IMR-90 (cell line): Measurements from ENCODE around the gene GRK5. TPM values are rescaled to one million over a fixed set of nuclear protein-coding genes. Genes with fewer than 3 reads are reported as not detected.

Source experiments
- ATAC-seq: fragments of 200-7000 bp; cut with Tn5 transposase; 2 replicates; pipeline ENCODE4 v1.9.1; 2020; ENCODE audit warnings: low read depth, mild to moderate bottlenecking, moderate library complexity
- Bru-seq: library from RNA; stranded (reverse); fragments of 400-500 nt; gene quantifications from one replicate; lab custom pipeline; 2021; lab: Mats Ljungman, UMichigan
- BruChase-seq, 2 experiments: library from RNA; stranded (reverse); fragments of 400-500 nt; gene quantifications; one replicate each; lab custom pipeline; 2021; lab: Mats Ljungman, UMichigan
- BruUV-seq: library from RNA; stranded (reverse); fragments of 400-500 nt; replicated peaks from 2 replicates; lab custom pipeline; 2021; lab: Mats Ljungman, UMichigan
- CTCF ChIA-PET: fragments of 300-600 bp; formaldehyde crosslinking; extraction: SDS; loops from one replicate; lab custom pipeline; 2021; ENCODE audit warnings: antibody characterized with exemption; lab: Yijun Ruan, JAX
- POLR2A ChIA-PET: fragments of 300-600 bp; sonication (Branson Sonifier 250); formaldehyde crosslinking; loops from one replicate; lab custom pipeline; 2022; ENCODE audit warnings: antibody characterized with exemption; ENCODE audit not compliant: unreplicated experiment; lab: Charles Lee
- DNase-seq: peaks from one replicate; pipeline ENCODE4 v3.0.0; 2013
- H2AFZ ChIP-seq: replicated peaks from 2 replicates; pipeline ENCODE3; 2013; ENCODE audit warnings: low read length, mild to moderate bottlenecking; ENCODE audit not compliant: poor library complexity
- H2AK5ac ChIP-seq: 2 replicates; pipeline ENCODE4 v1.6.1; 2013; ENCODE audit warnings: low read depth, low read length, inconsistent platforms
- H2AK9ac ChIP-seq: replicated peaks from 2 replicates; pipeline ENCODE3; 2013; ENCODE audit warnings: mild to moderate bottlenecking, low read depth, low read length, moderate library complexity; ENCODE audit not compliant: poor library complexity
- H2BK120ac ChIP-seq: 2 replicates; pipeline ENCODE4 v1.6.1; 2013; ENCODE audit warnings: low read depth, low read length, inconsistent platforms
- H2BK15ac ChIP-seq: 3 replicates; pipeline ENCODE4 v1.6.1; 2013; ENCODE audit warnings: low read depth, low read length, inconsistent platforms
- H2BK20ac ChIP-seq: 2 replicates; pipeline ENCODE4 v1.6.1; 2013; ENCODE audit warnings: low read depth, mild to moderate bottlenecking, inconsistent platforms, low read length, moderate library complexity
- H2BK5ac ChIP-seq: 2 replicates; pipeline ENCODE4 v1.6.1; 2013; ENCODE audit warnings: mild to moderate bottlenecking, low read depth, low read length, inconsistent platforms; ENCODE audit not compliant: poor library complexity, severe bottlenecking
- H3K14ac ChIP-seq: replicated peaks from 2 replicates; pipeline ENCODE4 v1.6.1; 2013; ENCODE audit warnings: low read depth, low read length, inconsistent platforms
- H3K18ac ChIP-seq: 2 replicates; pipeline ENCODE4 v1.6.1; 2013; ENCODE audit warnings: low read depth, low read length, control low read depth
- H3K23ac ChIP-seq: 2 replicates; pipeline ENCODE4 v1.6.1; 2013; ENCODE audit warnings: low read depth, low read length, inconsistent platforms
- H3K27ac ChIP-seq: 2 replicates; pipeline ENCODE4 v1.5.1; 2013; ENCODE audit warnings: mild to moderate bottlenecking, control low read depth, low read length; ENCODE audit not compliant: insufficient read depth
- H3K27me3 ChIP-seq: 2 replicates; pipeline ENCODE4 v1.6.1; 2013; ENCODE audit warnings: low read length; ENCODE audit not compliant: control insufficient read depth, insufficient read depth
- H3K36me3 ChIP-seq: 2 replicates; pipeline ENCODE4 v1.6.1; 2013; ENCODE audit warnings: low read length, mixed read lengths; ENCODE audit not compliant: control insufficient read depth, insufficient read depth
- H3K4ac ChIP-seq: 2 replicates; pipeline ENCODE4 v1.6.1; 2013; ENCODE audit warnings: low read depth, low read length, inconsistent platforms
- H3K4me1 ChIP-seq: 2 replicates; pipeline ENCODE4 v1.6.1; 2013; ENCODE audit warnings: low read length, mixed read lengths; ENCODE audit not compliant: control insufficient read depth, insufficient read depth
- H3K4me2 ChIP-seq: 2 replicates; pipeline ENCODE4 v1.6.1; 2013; ENCODE audit warnings: low read depth, mild to moderate bottlenecking, control low read depth, low read length, moderate library complexity
- H3K4me3 ChIP-seq: 2 replicates; pipeline ENCODE4 v1.5.1; 2013; ENCODE audit warnings: low read depth, mild to moderate bottlenecking, control low read depth, low read length, moderate library complexity; ENCODE audit not compliant: insufficient read depth
- H3K56ac ChIP-seq: 2 replicates; pipeline ENCODE4 v1.6.1; 2013; ENCODE audit warnings: low read length, inconsistent platforms; ENCODE audit not compliant: insufficient read depth; ENCODE audit errors: extremely low read depth
- H3K79me1 ChIP-seq, 2 experiments: 2 replicates each; pipeline ENCODE4 v1.6.1; 2013; ENCODE audit warnings: low read length in 2 of 2, inconsistent platforms in 1 of 2, low read depth in 1 of 2
- H3K9ac ChIP-seq: 2 replicates; pipeline ENCODE4 v1.6.1; 2013; ENCODE audit warnings: low read depth, low read length, control low read depth
- H3K9me1 ChIP-seq: 2 replicates; pipeline ENCODE4 v1.6.1; 2013; ENCODE audit warnings: low read length, inconsistent platforms; ENCODE audit not compliant: insufficient read depth
- H3K9me3 ChIP-seq: 2 replicates; pipeline ENCODE4 v1.6.1; 2013; ENCODE audit warnings: low read length; ENCODE audit not compliant: control insufficient read depth, insufficient read depth
- H4K20me1 ChIP-seq: 2 replicates; pipeline ENCODE4 v1.6.1; 2013; ENCODE audit warnings: low read length, inconsistent platforms; ENCODE audit not compliant: insufficient read depth
- H4K5ac ChIP-seq: 2 replicates; pipeline ENCODE4 v1.6.1; 2013; ENCODE audit warnings: mild to moderate bottlenecking, low read depth, low read length, control low read depth
- H4K8ac ChIP-seq, 2 experiments: 2 replicates each; pipeline ENCODE4 v1.6.1; 2013; ENCODE audit warnings: low read depth in 2 of 2, low read length in 2 of 2, control low read depth in 1 of 2, inconsistent platforms in 1 of 2
- H4K91ac ChIP-seq: 2 replicates; pipeline ENCODE4 v1.6.1; 2013; ENCODE audit warnings: low read depth, low read length, inconsistent platforms; ENCODE audit not compliant: insufficient read depth
- FOS ChIP-seq: fragments of 150-350 bp; IDR thresholded peaks from 2 replicates; pipeline ENCODE4 v1.6.1; 2016; ENCODE audit warnings: low read depth, low read length
- MAZ ChIP-seq: IDR thresholded peaks from 2 replicates; pipeline ENCODE4 v1.6.1; 2012; ENCODE audit warnings: low read depth, mild to moderate bottlenecking, low read length, improper control_type of control experiment, moderate library complexity, borderline replicate concordance
- MXI1 ChIP-seq: IDR thresholded peaks from 2 replicates; pipeline ENCODE4 v1.6.1; 2012; ENCODE audit warnings: low read depth, mild to moderate bottlenecking, low read length, moderate library complexity, borderline replicate concordance
- POLR2A ChIP-seq: IDR thresholded peaks from 2 replicates; pipeline ENCODE4 v1.6.1; 2012; ENCODE audit warnings: mild to moderate bottlenecking, low read depth, low read length
- WGBS, 2 experiments: methylation state at CpG; one replicate each; pipeline versions ENCODE4 v1.1.5 to v1.1.7; 2013; ENCODE audit warnings: missing lambda C conversion rate in 2 of 2; ENCODE audit not compliant: insufficient read length in 1 of 2; ENCODE audit errors: extremely low coverage in 2 of 2; 5-methylcytosine and 5-hydroxymethylcytosine counted together
- dilution Hi-C: fragments of 300-500 bp; cut with HindIII; formaldehyde crosslinking; loops from one replicate; pipeline ENCODE4 v1.14.3; 2018; ENCODE audit warnings: low sequenced_read_pairs; ENCODE audit not compliant: unreplicated experiment
- in situ Hi-C: fragments of 300-500 bp; cut with MboI; formaldehyde crosslinking; loops from 3 replicates; pipeline ENCODE4 v1.14.3; 2019; ENCODE audit warnings: low sequenced_read_pairs, inconsistent platforms, mixed read lengths
- intact Hi-C: fragments of 100-400 bp; cut with micrococcal nuclease; formaldehyde crosslinking; loops from 2 replicates; pipeline ENCODE4 v1.10.0; 2022
- long read RNA-seq: library from polyadenylated mRNA; unstranded; transcript quantifications from one replicate; pipeline ENCODE4 v2.0.0, GENCODE V29; 2021; ENCODE audit not compliant: unreplicated experiment
- polyA plus RNA-seq, 3 experiments: library from polyadenylated mRNA; depleted of rRNA; stranded (reverse); fragments of >200 nt; gene quantifications; 2 replicates each; pipeline ENCODE4 v1.2.3, GENCODE V29; 2012; ENCODE audit warnings: low replicate concordance in 1 of 3
- total RNA-seq: library from RNA; depleted of rRNA; stranded (reverse); fragments of >200 nt; gene quantifications from 2 replicates; pipeline ENCODE4 v1.2.3, GENCODE V29; 2012; rRNA removed

The GRK5 gene
- 11.9 and 12.9 TPM in 2 replicates for total RNA-seq
- 13.7 and 16.3 TPM in 2 replicates for polyA plus RNA-seq (2012; rRNA removed)
- polyA plus RNA-seq (2012; cell fraction: cytosol; rRNA removed), result 14.9 and 16.1 TPM in 2 replicates
- 13.4 and 27.1 TPM in 2 replicates for polyA plus RNA-seq (2012; cell fraction: nucleus; rRNA removed; ENCODE audit: low replicate concordance)
- Bru-seq, nascent RNA, result percentile 97 among the genes with signal in this experiment
- percentile 98 among the genes with signal in this experiment for BruChase-seq, experiment 1, labeled RNA remaining after a 6-hour chase
- BruChase-seq, experiment 2, labeled RNA remaining after a 2-hour chase, result percentile 96 among the genes with signal in this experiment
- long read RNA-seq, full-length matches to known transcripts, result 59 of 110 reads
- long read RNA-seq, partial matches to known transcripts, result 15 of 110 reads
- long read RNA-seq, other reads (novel, unspliced or antisense), result 36 of 110 reads

DNA sequence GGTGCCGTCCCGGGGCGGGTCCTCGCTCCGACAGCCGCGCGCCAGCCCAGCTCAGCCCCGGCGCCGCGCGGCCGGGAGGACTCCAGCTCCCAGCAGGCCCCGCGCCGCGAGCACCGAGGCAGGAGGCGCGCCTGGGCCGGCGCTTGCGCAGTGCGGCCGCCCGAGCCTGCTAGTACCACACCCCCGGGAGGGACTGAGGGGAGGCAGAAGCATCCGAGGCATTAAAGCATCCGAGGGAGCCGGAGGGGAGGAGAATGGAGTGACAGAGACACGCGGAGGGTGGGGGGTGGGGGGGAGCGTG is at the start of gene GRK5:
TSS of gene GRK5 (plus strand) at position 206 of the 301 bp plus-strand sequence. CDS start 347 bp downstream, outside the sequence.
- TF ChIP-seq FOS (no peak), MXI1 (peak; percentile 55; the same call in 1 of the 2 replicates), MAZ (peak; percentile 92), POLR2A (peak; percentile 69; the same call in 1 of the 2 replicates)
- CTCF ChIA-PET, result interaction anchor here (0.7 to 2.0 kb wide), 9 partner anchors 65 to 273 kb away, joined by 3 to 7 read pairs (median 4); no protein-coding TSS in a partner anchor

More for the DNA sequence above, at the start of gene GRK5:
- peak within 1 kb of the TSS; percentile 60 to 88 for H4K8ac ChIP-seq
- ATAC-seq (peak; percentile 90), DNase-seq (peak; percentile 98)
- H3K79me1 ChIP-seq, result peaks cover 5 to 37% of the 10 kb centered on the region in 2 experiments; a peak in 3 of 4 replicates
- H3K27me3 ChIP-seq, result no peaks in the 10 kb centered on the region
- peak within 1 kb of the TSS; percentile 77 for H3K14ac ChIP-seq
- H2BK15ac ChIP-seq, result peak within 1 kb of the TSS; percentile 60; the same call in 1 of the 3 replicates
- H2BK20ac ChIP-seq, result peak within 1 kb of the TSS; percentile 27
- POLR2A ChIA-PET, result interaction anchor here (0.6 to 1.0 kb wide), 3 partner anchors 40 to 205 kb away, joined by 3 to 7 read pairs (median 3); no protein-coding TSS in a partner anchor
- peak within 1 kb of the TSS; percentile 96 for H3K27ac ChIP-seq
- peak within 1 kb of the TSS; percentile 90 for H2AK9ac ChIP-seq
- peak within 1 kb of the TSS; percentile 30 for H4K5ac ChIP-seq
- H3K9me3 ChIP-seq, result no peaks in the 10 kb centered on the region
- in situ Hi-C loops, result loop anchor here (5.0 kb wide), 1 partner anchor 210 kb away; no protein-coding TSS in a partner anchor
- H2BK120ac ChIP-seq, result peak within 1 kb of the TSS; percentile 67
- peak within 1 kb of the TSS; percentile 82 for H3K4ac ChIP-seq
- H3K36me3 ChIP-seq, result peaks cover 7% of the 10 kb centered on the region
- peaks cover 8% of the 10 kb centered on the region; the same call in 1 of the 2 replicates for H4K20me1 ChIP-seq
- H2AFZ ChIP-seq, result peak within 1 kb of the TSS; percentile 90
- peak within 1 kb of the TSS; percentile 28 for H3K18ac ChIP-seq
- H3K56ac ChIP-seq, result peak within 1 kb of the TSS; percentile 91
- H3K4me1 ChIP-seq, result peaks cover 18% of the 10 kb centered on the region
- peak within 1 kb of the TSS; percentile 90 for H2BK5ac ChIP-seq
- WGBS, 2 experiments, result no CpG with 5 or more reads among the region's 34 CpGs
- H3K23ac ChIP-seq, result peak within 1 kb of the TSS; percentile 76
- BruUV-seq, result no TSS peak
- H3K4me2 ChIP-seq, result peak within 1 kb of the TSS; percentile 96
- peak within 1 kb of the TSS; percentile 61 for H3K4me3 ChIP-seq
- intact Hi-C loops, result loop anchor here (1.0 to 5.0 kb wide), 5 partner anchors 110 to 335 kb away; partner anchors contain the start of gene RGS10
- dilution Hi-C loops, result no loop called here
- H4K91ac ChIP-seq, result peak within 1 kb of the TSS; percentile 76
- peak within 1 kb of the TSS; percentile 65 for H2AK5ac ChIP-seq
- peak within 1 kb of the TSS; percentile 96 for H3K9ac ChIP-seq
- H3K9me1 ChIP-seq, result 0 out of 2 replicates have a peak, but pooled peaks cover 3% of the 10 kb centered on the region
